Stimulated activated naive CD8-positive, alpha-beta T cell treated with anti-CD3 and anti-CD28 coated beads, Interleukin-15, Interleukin-2, amounts not matched to agents 100 ng/mL and 50 ng/mL, for 24 hours (primary cell): Measurements from ENCODE around the gene KLF1.
A peak's percentile ranks its signal among the peaks of the same experiment; 100 is the strongest.
"Not testable (repeated sequence)": the region's sequence is repeated elsewhere in the genome, so short reads cannot be mapped to it uniquely, and the experiment has no call there.

Experiments
- H3K27ac Mint-ChIP-seq: one replicate; pipeline ENCODE4 v1.8.0; 2021; ENCODE audit warnings: mild to moderate bottlenecking, mixed read lengths
- H3K27me3 Mint-ChIP-seq: one replicate; pipeline ENCODE4 v1.8.0; 2021; ENCODE audit warnings: mixed read lengths
- H3K36me3 Mint-ChIP-seq: one replicate; pipeline ENCODE4 v1.8.0; 2021; ENCODE audit warnings: low read depth, mixed read lengths
- H3K4me1 Mint-ChIP-seq: one replicate; pipeline ENCODE4 v1.8.0; 2021; ENCODE audit warnings: low read depth, mixed read lengths
- H3K4me3 Mint-ChIP-seq: one replicate; pipeline ENCODE4 v1.8.0; 2021; ENCODE audit warnings: mild to moderate bottlenecking, mixed read lengths
- H3K9me3 Mint-ChIP-seq: one replicate; pipeline ENCODE4 v1.8.0; 2021; ENCODE audit warnings: mixed read lengths

The KLF1 gene

GRCh38 chr19:12912571-12912970 is 25.6 kb upstream of the KLF1 start:
- no peaks in the 10 kb centered on the region for H3K36me3 Mint-ChIP-seq
- peaks cover 20% of the 10 kb centered on the region for H3K4me1 Mint-ChIP-seq
- H3K27ac Mint-ChIP-seq: no peak overlapping the region
- no peaks in the 10 kb centered on the region for H3K27me3 Mint-ChIP-seq
- no peak overlapping the region for H3K4me3 Mint-ChIP-seq
- H3K9me3 Mint-ChIP-seq: no peaks in the 10 kb centered on the region

DNA sequence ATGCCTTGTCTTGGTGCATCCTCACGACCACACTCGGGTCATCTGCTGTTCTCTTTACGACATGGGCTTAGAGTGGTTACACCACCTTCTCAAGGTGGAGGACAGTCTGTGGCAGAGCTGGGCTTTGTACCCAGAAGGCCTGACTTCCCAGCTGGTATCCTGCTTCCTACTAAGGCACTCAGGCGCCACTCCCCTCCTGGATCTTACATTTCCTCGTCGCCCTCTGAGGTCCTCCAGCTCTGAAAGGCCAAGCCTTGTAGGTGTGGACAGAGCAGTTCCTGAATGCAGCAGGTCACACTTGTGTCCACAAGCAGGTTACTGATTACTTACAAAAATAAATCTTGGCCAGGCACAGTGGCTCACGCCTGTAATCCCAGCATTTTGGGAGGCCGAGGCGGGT is 20.2 kb upstream of the KLF1 start:
- Mint-ChIP-seq H3K36me3 (peaks cover under 1% of the 10 kb centered on the region), H3K4me1 (no peaks in the 10 kb centered on the region), H3K9me3 (no peaks in the 10 kb centered on the region), H3K4me3 (no peak overlapping the region), H3K27me3 (no peaks in the 10 kb centered on the region), H3K27ac (no peak overlapping the region)

DNA sequence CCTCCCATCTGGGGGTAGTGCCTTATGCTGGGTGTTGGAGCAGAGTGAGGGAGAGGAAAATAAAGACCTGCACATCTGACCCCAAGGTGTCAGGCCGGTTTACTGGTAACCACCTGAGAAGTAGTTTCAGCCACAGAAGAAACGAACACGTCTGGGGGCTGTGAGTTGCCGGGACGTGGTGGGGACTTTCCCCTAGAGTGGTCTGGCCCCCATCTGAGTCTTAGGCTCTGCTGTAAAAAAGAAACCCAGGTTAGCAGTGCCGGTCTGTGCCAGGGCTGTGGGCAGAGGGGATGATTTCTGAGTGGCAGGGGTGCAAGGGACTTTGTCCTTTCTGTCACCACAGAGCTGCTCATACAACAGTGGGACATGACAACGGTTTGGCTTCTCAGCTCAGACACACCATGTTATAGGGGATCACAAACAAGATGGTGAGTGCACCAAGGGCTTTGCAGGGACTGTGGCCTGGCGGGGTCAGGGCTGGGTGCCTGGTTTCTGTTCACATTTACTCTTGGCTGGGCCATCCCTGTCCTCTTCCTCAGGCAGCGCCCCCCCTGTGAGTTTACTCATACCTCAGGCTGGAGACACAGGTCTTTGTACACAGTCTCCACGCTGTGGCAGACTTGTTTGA is 13.0 kb upstream of the KLF1 start:
- Mint-ChIP-seq H3K36me3 (peaks cover 13% of the 10 kb centered on the region), H3K27ac (no peak overlapping the region), H3K4me3 (no peak overlapping the region), H3K4me1 (peaks cover 16% of the 10 kb centered on the region), H3K27me3 (no peaks in the 10 kb centered on the region), H3K9me3 (no peaks in the 10 kb centered on the region)

- Mint-ChIP-seq H3K9me3 (no peaks in the 10 kb centered on the region), H3K36me3 (peaks cover 29% of the 10 kb centered on the region), H3K4me1 (peaks cover 27% of the 10 kb centered on the region), H3K27me3 (no peaks in the 10 kb centered on the region), H3K27ac (no peak overlapping the region), H3K4me3 (no peak overlapping the region)
Measured at GRCh38 chr19:12896460-12896859, 9.5 kb upstream of the KLF1 start.

DNA sequence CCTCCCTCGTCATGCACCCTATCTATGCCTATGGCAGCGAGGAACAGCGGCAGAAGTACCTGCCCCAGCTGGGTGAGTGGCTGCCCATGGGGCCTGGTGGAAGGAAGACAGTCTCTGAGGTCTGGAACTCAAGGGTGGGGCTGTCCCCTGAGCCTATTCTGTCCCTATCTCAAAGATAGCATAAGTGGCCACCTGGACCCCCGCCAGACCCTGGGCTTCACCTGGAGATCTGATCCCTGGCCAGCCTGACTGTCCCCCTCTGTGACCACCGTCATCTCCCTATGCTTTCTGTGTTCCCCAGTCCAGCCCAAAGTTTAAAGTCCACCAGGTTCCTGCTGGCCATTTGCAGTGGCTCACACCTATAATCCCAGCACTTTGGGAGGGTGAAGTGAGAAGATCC is 6.6 kb upstream of the KLF1 start:
- H3K4me1 Mint-ChIP-seq: peaks cover 25% of the 10 kb centered on the region
- H3K36me3 Mint-ChIP-seq: peaks cover 26% of the 10 kb centered on the region
- H3K4me3 Mint-ChIP-seq: no peak overlapping the region
- no peaks in the 10 kb centered on the region for H3K9me3 Mint-ChIP-seq
- H3K27ac Mint-ChIP-seq: no peak overlapping the region
- no peaks in the 10 kb centered on the region for H3K27me3 Mint-ChIP-seq

- Mint-ChIP-seq H3K4me3 (peak overlapping the region; percentile 99), H3K36me3 (peaks cover 21% of the 10 kb centered on the region), H3K27ac (peak overlapping the region; percentile 95), H3K27me3 (no peaks in the 10 kb centered on the region), H3K9me3 (no peaks in the 10 kb centered on the region), H3K4me1 (peaks cover 25% of the 10 kb centered on the region)
Measured at GRCh38 chr19:12891553-12892021, 4.6 kb upstream of the KLF1 start.

- peak within 1 kb of the TSS; percentile 95 for H3K27ac Mint-ChIP-seq
- H3K9me3 Mint-ChIP-seq: no peaks in the 10 kb centered on the region
- H3K4me1 Mint-ChIP-seq: peaks cover 25% of the 10 kb centered on the region
- H3K36me3 Mint-ChIP-seq: peaks cover 21% of the 10 kb centered on the region
- peak within 1 kb of the TSS; percentile 99 for H3K4me3 Mint-ChIP-seq
- no peaks in the 10 kb centered on the region for H3K27me3 Mint-ChIP-seq
Measured at GRCh38 chr19:12890787-12891552, 4.0 kb upstream of the KLF1 start, which contains the start of gene GCDH. Gene GCDH (plus strand): TSS chr19:12891160. CDS start chr19:12891305, 145 bp downstream.

DNA sequence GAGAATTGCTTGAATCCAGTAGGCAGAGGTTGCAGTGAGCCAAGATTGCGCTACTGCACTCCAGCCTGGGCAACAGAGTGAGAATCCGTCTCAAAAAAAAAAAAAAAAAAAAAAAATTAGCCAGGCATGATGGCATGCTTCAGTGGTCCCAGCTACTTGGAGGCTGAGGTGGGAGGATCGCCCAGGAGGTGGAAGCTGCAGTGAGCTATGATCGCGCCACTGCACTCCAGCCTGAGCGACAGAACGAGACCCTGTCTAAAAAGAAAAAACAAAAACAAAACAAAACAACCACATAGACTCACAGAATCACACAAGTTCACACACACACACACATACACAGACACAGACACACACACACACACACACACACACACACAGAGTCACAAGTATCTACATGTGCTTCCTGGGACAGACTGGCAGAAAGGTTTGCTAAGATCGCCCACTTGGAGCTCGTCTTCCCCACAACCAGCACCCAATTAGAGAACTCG is 3.3 kb upstream of the KLF1 start:
- H3K4me3 Mint-ChIP-seq: peak overlapping the region; percentile 99
- H3K9me3 Mint-ChIP-seq, H3K27me3 Mint-ChIP-seq: not testable (repeated sequence)
- H3K36me3 Mint-ChIP-seq: peaks cover 21% of the 10 kb centered on the region
- peak overlapping the region; percentile 95 for H3K27ac Mint-ChIP-seq
- H3K4me1 Mint-ChIP-seq: peaks cover 26% of the 10 kb centered on the region

- Mint-ChIP-seq H3K27ac (no peak overlapping the region), H3K27me3 (no peaks in the 10 kb centered on the region), H3K36me3 (peaks cover under 1% of the 10 kb centered on the region), H3K9me3 (no peaks in the 10 kb centered on the region), H3K4me1 (peaks cover 31% of the 10 kb centered on the region), H3K4me3 (no peak overlapping the region)
Measured at GRCh38 chr19:12888006-12888603, 1.1 kb upstream of the KLF1 start.

GRCh38 chr19:12886651-12886968 is 391 bp downstream of the KLF1 start:
- Mint-ChIP-seq H3K4me1 (peaks cover 31% of the 10 kb centered on the region), H3K4me3 (peak overlapping the region; percentile 60), H3K27ac (peak overlapping the region; percentile 38), H3K9me3 (no peaks in the 10 kb centered on the region), H3K27me3 (no peaks in the 10 kb centered on the region), H3K36me3 (no peaks in the 10 kb centered on the region)

GRCh38 chr19:12885749-12886650 is 1.0 kb downstream of the KLF1 start:
- no peaks in the 10 kb centered on the region for H3K9me3 Mint-ChIP-seq

DNA sequence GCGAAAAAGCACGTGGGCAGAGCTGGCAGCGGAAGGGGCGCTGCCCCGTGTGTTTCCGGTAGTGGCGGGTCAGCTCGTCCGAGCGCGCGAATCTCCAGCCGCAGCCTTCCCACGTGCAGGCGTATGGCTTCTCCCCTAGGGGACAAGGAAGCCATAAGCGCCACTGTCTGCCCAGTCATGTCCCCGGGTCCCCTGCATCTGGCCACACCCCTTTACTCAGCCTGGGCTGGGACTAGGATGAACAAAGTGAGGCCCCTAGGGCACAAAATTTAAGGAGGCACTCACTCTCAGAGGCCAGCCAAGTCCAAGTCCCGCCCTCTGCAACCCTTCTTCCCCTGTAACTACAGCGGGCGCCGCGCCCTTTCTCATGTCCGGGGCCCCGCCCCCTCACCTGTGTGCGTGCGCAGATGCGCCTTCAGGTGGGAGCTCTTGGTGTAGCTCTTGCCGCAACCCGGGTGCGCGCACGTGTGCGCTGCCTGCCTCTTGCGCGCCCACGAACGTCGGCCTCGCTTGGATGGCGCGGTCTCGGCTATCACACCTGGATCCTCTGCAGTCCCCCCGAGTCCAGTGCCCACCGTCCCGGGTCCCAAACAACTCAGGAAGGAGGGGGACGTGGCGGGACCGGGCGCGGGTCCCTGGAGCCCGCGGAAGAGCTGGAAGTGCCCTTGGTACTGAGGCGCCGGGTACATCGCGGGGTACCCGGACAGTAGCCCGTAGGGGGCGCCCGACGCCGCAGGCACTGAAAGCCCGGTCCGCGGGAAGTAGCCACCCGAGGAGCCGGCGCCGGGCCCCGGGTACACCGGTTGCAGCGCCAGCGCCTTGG is 1.9 kb downstream of the KLF1 start:
- Mint-ChIP-seq H3K4me1 (peaks cover 26% of the 10 kb centered on the region), H3K27ac (peak overlapping the region; percentile 42), H3K4me3 (peak overlapping the region; percentile 85), H3K9me3 (no peaks in the 10 kb centered on the region), H3K27me3 (no peaks in the 10 kb centered on the region), H3K36me3 (no peaks in the 10 kb centered on the region)

More at GRCh38 chr19:12885749-12886650, 1.0 kb downstream of the KLF1 start:
- peaks cover 27% of the 10 kb centered on the region for H3K4me1 Mint-ChIP-seq
- H3K4me3 Mint-ChIP-seq: peak overlapping the region; percentile 60
- H3K36me3 Mint-ChIP-seq: no peaks in the 10 kb centered on the region
- no peaks in the 10 kb centered on the region for H3K27me3 Mint-ChIP-seq
- peak overlapping the region; percentile 38 for H3K27ac Mint-ChIP-seq

GRCh38 chr19:12884627-12884925 is 2.4 kb downstream of the KLF1 start:
- H3K27me3 Mint-ChIP-seq: no peaks in the 10 kb centered on the region
- H3K27ac Mint-ChIP-seq: peak overlapping the region; percentile 42
- H3K4me3 Mint-ChIP-seq: peak overlapping the region; percentile 85
- H3K9me3 Mint-ChIP-seq: no peaks in the 10 kb centered on the region
- peaks cover 24% of the 10 kb centered on the region for H3K4me1 Mint-ChIP-seq
- H3K36me3 Mint-ChIP-seq: no peaks in the 10 kb centered on the region

- no peaks in the 10 kb centered on the region for H3K27me3 Mint-ChIP-seq
- no peak overlapping the region for H3K4me3 Mint-ChIP-seq
- H3K27ac Mint-ChIP-seq: peak overlapping the region; percentile 9
- peaks cover 24% of the 10 kb centered on the region for H3K4me1 Mint-ChIP-seq
- no peaks in the 10 kb centered on the region for H3K36me3 Mint-ChIP-seq
- H3K9me3 Mint-ChIP-seq: no peaks in the 10 kb centered on the region
Measured at GRCh38 chr19:12884202-12884601, 2.8 kb downstream of the KLF1 start.
